Mesendoderm (in vitro differentiated cells): ENCODE results near the gene PLEKHJ1.

Source experiments
- DNase-seq: peaks from one replicate; pipeline ENCODE4 v3.0.0; 2013
- H2AK5ac ChIP-seq: 2 replicates; pipeline ENCODE4 v1.6.1; 2013; ENCODE audit warnings: low read length, inconsistent platforms
- H2BK120ac ChIP-seq: 2 replicates; pipeline ENCODE4 v1.6.1; 2013; ENCODE audit warnings: low read depth, mild to moderate bottlenecking, low read length, moderate library complexity, mixed read lengths
- H2BK15ac ChIP-seq: replicated peaks from 2 replicates; pipeline ENCODE4 v1.6.1; 2013; ENCODE audit warnings: low read depth, mild to moderate bottlenecking, moderate library complexity
- H2BK5ac ChIP-seq: 2 replicates; pipeline ENCODE4 v1.6.1; 2013; ENCODE audit warnings: low read length, inconsistent platforms
- H3K18ac ChIP-seq: 2 replicates; pipeline ENCODE4 v1.6.1; 2013; ENCODE audit warnings: mild to moderate bottlenecking, low read length, mixed read lengths
- H3K23ac ChIP-seq: one replicate; pipeline ENCODE4 v1.6.1; 2013; ENCODE audit warnings: low read length
- H3K27ac ChIP-seq: 2 replicates; pipeline ENCODE4 v1.5.1; 2013; ENCODE audit warnings: low read depth, mild to moderate bottlenecking, inconsistent platforms, low read length, moderate library complexity
- H3K27me3 ChIP-seq: 2 replicates; pipeline ENCODE4 v1.6.1; 2013; ENCODE audit warnings: low read length, control low read depth, mild to moderate bottlenecking, inconsistent platforms; ENCODE audit not compliant: insufficient read depth, poor library complexity
- H3K36me3 ChIP-seq: 2 replicates; pipeline ENCODE4 v1.6.1; 2013; ENCODE audit warnings: low read length, inconsistent platforms; ENCODE audit not compliant: control insufficient read depth, insufficient read depth
- H3K4ac ChIP-seq: one replicate; pipeline ENCODE4 v1.6.1; 2013; ENCODE audit warnings: low read depth, mild to moderate bottlenecking, low read length, moderate library complexity
- H3K4me1 ChIP-seq: 2 replicates; pipeline ENCODE4 v1.6.1; 2013; ENCODE audit warnings: low read depth, low read length, inconsistent platforms; ENCODE audit not compliant: control insufficient read depth
- H3K4me2 ChIP-seq: 2 replicates; pipeline ENCODE4 v1.6.1; 2013; ENCODE audit warnings: low read length
- H3K4me3 ChIP-seq: 2 replicates; pipeline ENCODE4 v1.5.1; 2013; ENCODE audit warnings: mild to moderate bottlenecking, low read length
- H3K56ac ChIP-seq: one replicate; pipeline ENCODE4 v1.6.1; 2013; ENCODE audit warnings: low read length
- H3K79me1 ChIP-seq: 2 replicates; pipeline ENCODE4 v1.6.1; 2013; ENCODE audit warnings: low read length, inconsistent platforms
- H3K79me2 ChIP-seq: 2 replicates; pipeline ENCODE4 v1.6.1; 2013; ENCODE audit warnings: mild to moderate bottlenecking, low read length; ENCODE audit not compliant: control insufficient read depth, insufficient read depth
- H3K9ac ChIP-seq: 2 replicates; pipeline ENCODE4 v1.6.1; 2013; ENCODE audit warnings: low read length, inconsistent platforms
- H4K5ac ChIP-seq: one replicate; pipeline ENCODE4 v1.6.1; 2013; ENCODE audit warnings: low read length
- H4K8ac ChIP-seq: one replicate; pipeline ENCODE4 v1.6.1; 2013; ENCODE audit warnings: low read depth, mild to moderate bottlenecking, control low read depth, low read length, moderate library complexity
- WGBS: extraction: QIAGEN DNeasy Blood & Tissue Kit; methylation state at CpG from one replicate; pipeline ENCODE4 v1.1.7; 2013; ENCODE audit warnings: low lambda C conversion rate, missing lambda C conversion rate; ENCODE audit not compliant: insufficient coverage; ENCODE audit errors: extremely low coverage; 5-methylcytosine and 5-hydroxymethylcytosine counted together

Gene PLEKHJ1

DNA sequence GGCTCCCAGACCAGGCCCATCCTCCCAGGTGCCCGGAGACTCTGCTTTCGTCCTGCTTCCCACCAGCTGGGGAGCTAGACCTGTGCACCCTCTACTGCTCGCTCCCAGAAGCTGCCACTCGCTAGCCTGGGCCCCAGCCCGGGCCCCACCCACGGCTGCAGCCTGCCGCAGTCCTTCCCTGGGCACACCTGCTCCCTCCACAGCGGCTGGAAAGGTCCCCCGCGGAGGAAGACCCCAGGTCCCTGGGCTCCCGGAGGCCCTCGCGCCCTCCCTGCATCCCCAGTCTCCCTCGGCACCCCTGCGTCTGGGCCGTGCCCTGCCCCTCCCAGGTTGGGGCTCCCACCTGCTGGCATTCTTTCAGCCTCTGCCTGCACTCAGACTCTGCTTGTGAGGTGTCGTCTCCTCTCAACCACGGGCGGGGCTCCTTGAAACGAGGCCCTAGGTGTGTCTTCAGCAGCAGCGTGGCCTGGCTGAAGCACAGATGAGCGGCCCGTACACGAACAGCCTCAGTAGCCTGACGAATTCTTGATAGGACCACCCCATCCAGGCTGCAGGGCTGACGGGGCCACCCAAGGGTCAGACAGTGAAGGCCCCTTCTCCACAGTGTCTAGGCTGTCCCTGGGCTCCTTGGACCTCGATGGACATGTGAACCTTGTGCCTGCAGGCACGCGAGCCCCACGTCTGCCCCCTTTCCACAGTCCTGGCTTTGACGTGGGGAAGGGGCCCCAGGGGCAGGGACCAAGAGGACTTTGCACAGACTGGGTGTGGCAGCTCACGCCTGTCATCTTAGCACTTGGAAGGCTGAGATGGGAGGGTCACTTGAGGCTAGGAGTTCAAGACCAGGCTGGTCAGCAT is 44.4 kb downstream of the PLEKHJ1 start:
- H4K8ac ChIP-seq, result no peak overlapping the region
- H3K79me1 ChIP-seq, result peaks cover 3% of the 10 kb centered on the region
- H3K56ac ChIP-seq, result no peak overlapping the region
- no peak overlapping the region for H3K18ac ChIP-seq
- no peaks in the 10 kb centered on the region for H3K4me1 ChIP-seq
- H3K23ac ChIP-seq, result no peak overlapping the region
- no peak overlapping the region for H3K27ac ChIP-seq
- no peak overlapping the region for H3K4me2 ChIP-seq
- no peak overlapping the region for H3K4ac ChIP-seq
- H3K4me3 ChIP-seq, result no peak overlapping the region
- H2BK120ac ChIP-seq, result no peak overlapping the region
- no peak overlapping the region for H2AK5ac ChIP-seq
- no peaks in the 10 kb centered on the region for H3K79me2 ChIP-seq
- H3K9ac ChIP-seq, result no peak overlapping the region
- H4K5ac ChIP-seq, result no peak overlapping the region
- no peak overlapping the region for H2BK5ac ChIP-seq
- peaks cover 8% of the 10 kb centered on the region for H3K36me3 ChIP-seq
- no CpG with 5 or more reads among the region's 32 CpGs for WGBS
- DNase-seq, result no peak
- H2BK15ac ChIP-seq, result no peak overlapping the region
- H3K27me3 ChIP-seq, result no peaks in the 10 kb centered on the region

DNA sequence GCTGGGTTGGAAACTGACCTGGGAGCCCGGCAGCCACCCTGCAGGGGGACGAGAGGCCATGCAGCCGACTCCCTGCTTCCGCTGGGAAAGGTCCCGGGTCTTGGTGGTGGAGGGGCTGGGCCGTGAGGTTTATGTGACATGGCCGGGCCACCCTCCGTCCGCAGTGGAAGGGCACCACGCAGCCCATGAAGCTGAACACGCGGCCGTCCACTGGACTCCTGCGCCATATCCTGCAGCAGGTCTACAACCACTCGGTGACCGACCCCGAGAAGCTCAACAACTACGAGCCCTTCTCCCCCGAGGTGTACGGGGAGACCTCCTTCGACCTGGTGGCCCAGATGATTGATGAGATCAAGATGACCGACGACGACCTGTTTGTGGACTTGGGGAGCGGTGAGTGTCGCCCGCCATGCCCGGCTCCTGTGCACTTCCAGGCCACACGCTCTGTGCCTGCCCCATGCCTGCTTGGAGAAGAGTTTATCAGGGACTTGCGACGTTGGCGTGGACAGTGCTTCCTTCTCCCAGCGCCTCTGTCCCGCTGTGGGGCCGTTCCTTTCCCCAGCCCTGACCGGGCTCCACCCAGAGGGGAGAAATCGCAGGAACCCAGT is 45.2 kb downstream of the PLEKHJ1 start:
- no peak overlapping the region for H3K4me2 ChIP-seq
- H3K4ac ChIP-seq, result no peak overlapping the region
- no peaks in the 10 kb centered on the region for H3K79me2 ChIP-seq
- H3K9ac ChIP-seq, result no peak overlapping the region
- no peak overlapping the region for H3K23ac ChIP-seq
- H2AK5ac ChIP-seq, result no peak overlapping the region
- H3K4me1 ChIP-seq, result no peaks in the 10 kb centered on the region
- no peak overlapping the region for H2BK120ac ChIP-seq
- no peak overlapping the region for H3K18ac ChIP-seq
- no peak overlapping the region for H3K56ac ChIP-seq
- H2BK15ac ChIP-seq, result no peak overlapping the region
- H2BK5ac ChIP-seq, result no peak overlapping the region
- peaks cover 5% of the 10 kb centered on the region for H3K79me1 ChIP-seq
- no peak overlapping the region for H4K8ac ChIP-seq
- H3K27me3 ChIP-seq, result no peaks in the 10 kb centered on the region
- WGBS, result no CpG with 5 or more reads among the region's 37 CpGs
- no peak overlapping the region for H3K27ac ChIP-seq
- H4K5ac ChIP-seq, result no peak overlapping the region
- no peak overlapping the region for H3K4me3 ChIP-seq
- peaks cover 8% of the 10 kb centered on the region for H3K36me3 ChIP-seq
- DNase-seq, result no peak

DNA sequence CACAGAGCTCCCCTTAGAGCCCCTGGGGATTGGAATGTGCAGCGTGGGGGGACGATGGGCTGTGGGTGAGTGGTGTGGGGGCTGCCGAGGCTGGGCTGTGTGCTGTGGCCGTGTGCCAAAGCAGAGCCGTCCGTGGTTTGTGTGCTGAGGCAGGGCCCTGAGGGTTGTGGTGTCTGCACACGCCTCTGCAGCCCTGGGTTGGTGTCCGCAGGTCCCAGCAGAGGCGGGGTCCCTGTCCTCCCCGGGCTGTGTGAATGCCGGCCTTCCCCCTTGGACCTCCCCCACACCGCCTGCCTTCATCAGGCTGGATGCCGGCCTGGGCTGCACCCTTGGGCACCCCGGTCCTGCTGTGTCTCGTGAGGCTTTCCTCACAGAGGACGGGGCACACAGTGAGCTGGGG is 46.2 kb downstream of the PLEKHJ1 start:
- H3K27ac ChIP-seq, result no peak overlapping the region
- H3K4me2 ChIP-seq, result no peak overlapping the region
- H3K79me1 ChIP-seq, result peaks cover 9% of the 10 kb centered on the region
- no peaks in the 10 kb centered on the region for H3K27me3 ChIP-seq
- H3K4me1 ChIP-seq, result no peaks in the 10 kb centered on the region
- no peak overlapping the region for H3K4ac ChIP-seq
- no peak overlapping the region for H3K18ac ChIP-seq
- H3K23ac ChIP-seq, result no peak overlapping the region
- H3K56ac ChIP-seq, result no peak overlapping the region
- H4K8ac ChIP-seq, result no peak overlapping the region
- no peak overlapping the region for H3K9ac ChIP-seq
- no peak overlapping the region for H2BK15ac ChIP-seq
- H2BK5ac ChIP-seq, result no peak overlapping the region
- H4K5ac ChIP-seq, result no peak overlapping the region
- no peak for DNase-seq
- no peak overlapping the region for H2AK5ac ChIP-seq
- peaks cover 10% of the 10 kb centered on the region for H3K36me3 ChIP-seq
- H3K79me2 ChIP-seq, result peaks cover 2% of the 10 kb centered on the region
- H2BK120ac ChIP-seq, result no peak overlapping the region
- no CpG with 5 or more reads among the region's 16 CpGs for WGBS
- no peak overlapping the region for H3K4me3 ChIP-seq

DNA sequence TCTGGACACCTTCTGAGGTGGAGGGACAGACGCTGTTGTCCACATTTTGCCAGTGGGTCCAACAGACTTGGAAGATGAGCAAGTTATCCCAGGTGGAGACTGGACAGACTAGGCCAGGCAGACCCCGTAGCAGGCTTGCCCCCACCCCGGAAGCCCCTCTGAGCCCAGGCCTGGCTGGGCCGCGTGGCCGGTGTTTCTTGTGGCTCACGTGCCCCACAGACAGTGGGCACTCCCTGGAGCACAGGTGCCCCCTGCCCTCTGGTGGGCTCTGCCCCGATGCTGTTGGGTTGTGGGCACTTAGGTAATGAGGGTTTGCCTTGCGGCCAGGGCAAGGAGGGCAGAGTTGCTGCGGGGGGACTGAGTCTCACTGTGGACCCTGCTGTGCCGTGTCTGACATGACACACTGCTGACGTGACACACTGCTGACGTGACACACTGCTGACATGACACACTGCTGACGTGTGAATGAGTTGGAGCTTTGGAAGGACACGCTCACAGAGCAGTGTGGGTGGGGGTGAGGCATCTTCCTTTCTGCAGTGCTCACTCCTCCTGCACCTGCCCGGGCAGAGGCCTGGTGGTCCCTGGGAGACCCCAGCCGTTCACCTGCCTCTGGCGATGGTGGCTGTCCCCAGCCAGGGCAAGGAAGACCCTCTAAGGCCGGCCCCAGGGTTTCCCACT is 47.3 kb downstream of the PLEKHJ1 start:
- peaks cover 10% of the 10 kb centered on the region for H3K36me3 ChIP-seq
- WGBS, result no CpG with 5 or more reads among the region's 19 CpGs

DNA sequence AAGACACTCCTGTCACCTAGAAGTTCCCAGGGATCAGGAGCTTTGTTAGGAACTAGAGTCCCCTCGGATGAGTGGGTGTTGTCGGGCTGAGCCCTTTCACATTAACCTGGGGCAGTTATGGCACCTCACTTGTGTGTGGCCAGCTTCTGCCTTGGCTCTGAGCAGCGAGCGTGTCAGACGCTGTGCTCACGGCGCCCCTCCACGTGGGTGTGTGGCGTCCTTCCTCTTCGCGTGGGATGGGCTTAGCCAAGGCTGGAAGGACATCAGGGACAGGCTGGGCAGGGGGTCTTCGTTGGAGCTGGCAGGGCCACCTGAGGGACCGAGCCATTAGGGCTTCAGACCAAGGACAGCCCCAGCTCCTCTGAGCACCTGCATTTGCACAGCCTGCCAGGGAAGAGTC is 49.0 kb downstream of the PLEKHJ1 start:
- Histone ChIP-seq H3K27ac (no peak overlapping the region), H3K23ac (no peak overlapping the region), H3K4me3 (no peak overlapping the region), H4K8ac (no peak overlapping the region), H4K5ac (no peak overlapping the region), H2BK15ac (no peak overlapping the region), H3K18ac (no peak overlapping the region), H3K4me2 (no peak overlapping the region), H3K79me2 (peaks cover 6% of the 10 kb centered on the region), H2AK5ac (no peak overlapping the region), H3K56ac (no peak overlapping the region), H2BK120ac (no peak overlapping the region), H3K4ac (no peak overlapping the region), H3K79me1 (peaks cover 18% of the 10 kb centered on the region), H3K9ac (no peak overlapping the region), H3K36me3 (peaks cover 7% of the 10 kb centered on the region), H2BK5ac (no peak overlapping the region), H3K27me3 (no peaks in the 10 kb centered on the region), H3K4me1 (no peaks in the 10 kb centered on the region)
- no CpG with 5 or more reads among the region's 13 CpGs for WGBS
- no peak for DNase-seq

More for the DNA sequence above, 47.3 kb downstream of the PLEKHJ1 start:
- no peak overlapping the region for H3K4ac ChIP-seq
- H4K8ac ChIP-seq, result no peak overlapping the region
- H3K4me2 ChIP-seq, result no peak overlapping the region
- no peak overlapping the region for H3K4me3 ChIP-seq
- no peaks in the 10 kb centered on the region for H3K4me1 ChIP-seq
- peaks cover 5% of the 10 kb centered on the region for H3K79me2 ChIP-seq
- no peak overlapping the region for H2BK15ac ChIP-seq
- H2AK5ac ChIP-seq, result no peak overlapping the region
- H3K79me1 ChIP-seq, result peaks cover 15% of the 10 kb centered on the region
- H2BK120ac ChIP-seq, result no peak overlapping the region
- H3K27me3 ChIP-seq, result no peaks in the 10 kb centered on the region
- no peak overlapping the region for H3K18ac ChIP-seq
- no peak overlapping the region for H3K56ac ChIP-seq
- no peak overlapping the region for H3K23ac ChIP-seq
- DNase-seq, result no peak
- H3K27ac ChIP-seq, result no peak overlapping the region
- no peak overlapping the region for H4K5ac ChIP-seq
- H2BK5ac ChIP-seq, result no peak overlapping the region
- no peak overlapping the region for H3K9ac ChIP-seq
